Measurements from ENCODE around the gene SLC11A1.

The SLC11A1 gene, protein sequence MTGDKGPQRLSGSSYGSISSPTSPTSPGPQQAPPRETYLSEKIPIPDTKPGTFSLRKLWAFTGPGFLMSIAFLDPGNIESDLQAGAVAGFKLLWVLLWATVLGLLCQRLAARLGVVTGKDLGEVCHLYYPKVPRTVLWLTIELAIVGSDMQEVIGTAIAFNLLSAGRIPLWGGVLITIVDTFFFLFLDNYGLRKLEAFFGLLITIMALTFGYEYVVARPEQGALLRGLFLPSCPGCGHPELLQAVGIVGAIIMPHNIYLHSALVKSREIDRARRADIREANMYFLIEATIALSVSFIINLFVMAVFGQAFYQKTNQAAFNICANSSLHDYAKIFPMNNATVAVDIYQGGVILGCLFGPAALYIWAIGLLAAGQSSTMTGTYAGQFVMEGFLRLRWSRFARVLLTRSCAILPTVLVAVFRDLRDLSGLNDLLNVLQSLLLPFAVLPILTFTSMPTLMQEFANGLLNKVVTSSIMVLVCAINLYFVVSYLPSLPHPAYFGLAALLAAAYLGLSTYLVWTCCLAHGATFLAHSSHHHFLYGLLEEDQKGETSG

GRCh38 chr2:218381916-218382366 is at the start of gene SLC11A1:
TSS of gene SLC11A1 (plus strand) at chr2:218382273. CDS start at chr2:218382369, 96 bp downstream.
- DNase-seq: no peak

- DNase-seq: no peak
Observed at GRCh38 chr2:218332288-218332687, 49.8 kb upstream of the SLC11A1 start.

GRCh38 chr2:218332920-218333645 is 49.0 kb upstream of the SLC11A1 start:
- DNase-seq: no peak

GRCh38 chr2:218334531-218334930 is 47.5 kb upstream of the SLC11A1 start:
- DNase-seq: no peak

DNA sequence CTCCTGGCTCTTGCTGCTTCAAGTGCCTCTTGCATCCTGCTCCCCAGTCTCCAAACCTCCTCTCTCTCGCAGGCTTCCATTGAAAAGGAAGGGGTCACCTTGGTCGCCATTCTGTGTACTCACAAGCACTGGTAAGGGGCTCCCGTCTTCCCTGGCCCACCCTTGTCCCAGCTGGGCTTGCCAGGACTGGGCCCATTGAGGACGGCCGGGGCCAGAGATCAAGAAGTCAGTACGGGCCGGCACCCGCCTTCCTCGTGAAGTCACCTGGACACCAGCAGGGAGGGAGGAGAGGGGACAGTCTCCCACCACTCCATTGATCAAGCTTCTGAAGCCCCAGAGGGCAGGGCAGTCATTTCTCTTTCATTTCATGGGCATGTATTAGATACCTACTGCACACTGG is 41.4 kb upstream of the SLC11A1 start:
- DNase-seq: no peak

DNA sequence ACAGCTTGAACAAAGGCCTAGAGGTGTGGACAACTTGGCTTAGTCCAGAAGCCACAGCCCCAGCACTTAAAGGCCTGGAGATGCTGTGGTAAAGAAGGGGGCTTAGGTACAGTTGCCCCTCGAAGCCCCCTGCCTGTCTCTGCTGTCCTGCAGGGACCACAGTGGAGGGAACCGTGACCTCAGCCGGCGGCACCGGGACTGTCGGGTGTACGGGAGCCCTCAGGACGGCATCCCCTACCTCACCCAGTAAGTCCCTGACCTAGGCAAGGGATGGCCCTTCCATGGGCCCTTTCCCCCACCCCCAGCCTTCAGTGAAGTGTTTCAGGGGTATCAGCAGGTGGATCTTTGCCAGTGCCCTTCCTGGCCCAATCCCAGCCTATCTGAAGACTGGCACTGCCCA is 40.7 kb upstream of the SLC11A1 start:
- no peak for DNase-seq

- no peak for DNase-seq
Observed at GRCh38 chr2:218342837-218343236, 39.2 kb upstream of the SLC11A1 start.

DNA sequence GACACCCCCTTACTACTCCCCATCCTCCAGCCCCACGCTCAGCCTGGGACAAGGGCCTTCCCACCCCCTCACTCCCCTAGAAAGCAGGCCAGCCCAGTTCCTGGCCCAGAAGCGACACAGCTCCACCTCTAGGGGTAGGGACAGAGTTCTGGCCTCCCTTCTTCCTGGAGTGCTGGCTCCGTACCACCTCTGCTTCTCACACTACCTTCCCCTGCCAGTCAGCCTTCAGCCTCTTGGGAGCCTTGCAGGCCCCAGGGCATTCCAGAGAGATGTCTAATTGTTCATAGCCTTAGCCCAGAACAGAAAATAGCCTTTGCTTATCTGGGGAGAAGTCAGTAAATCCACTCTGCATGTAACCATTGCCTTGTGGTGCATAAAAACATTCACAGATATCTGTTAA is 38.5 kb upstream of the SLC11A1 start:
- no peak for DNase-seq

DNA sequence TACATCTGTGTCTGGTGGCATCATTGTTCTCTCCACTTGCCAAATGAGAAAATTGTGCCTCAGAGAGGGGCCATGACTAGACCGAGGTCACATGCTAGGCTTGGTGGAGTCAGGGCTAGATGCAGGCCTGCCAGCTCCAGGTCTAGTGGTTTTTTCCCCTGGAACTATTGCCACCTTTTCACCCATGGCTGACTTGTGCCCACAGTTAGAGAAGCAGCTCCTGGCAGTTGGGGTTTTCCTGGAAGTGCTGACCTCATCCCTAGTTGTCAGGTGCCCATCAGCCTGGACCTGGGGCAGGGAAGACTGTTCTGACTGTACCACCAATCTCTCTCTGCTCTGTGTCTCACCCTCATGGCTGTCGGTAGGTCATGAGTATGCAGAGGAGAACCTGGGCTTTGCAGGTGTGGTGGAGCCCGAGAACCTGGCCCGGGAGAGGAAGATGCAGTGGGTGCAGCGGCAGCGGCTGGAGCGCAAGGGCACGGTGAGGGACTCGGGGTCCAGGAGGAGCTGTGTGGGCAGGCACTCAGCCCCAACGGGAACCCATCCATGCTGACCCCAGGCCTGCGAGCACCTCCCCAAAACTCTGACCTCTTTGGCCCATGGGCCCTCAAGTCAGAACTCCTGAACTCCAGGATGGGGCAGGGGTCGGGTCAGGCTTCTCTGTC is 37.9 kb upstream of the SLC11A1 start:
- no peak for DNase-seq

- DNase-seq: no peak
Observed at GRCh38 chr2:218344755-218345417, 37.2 kb upstream of the SLC11A1 start.

DNA sequence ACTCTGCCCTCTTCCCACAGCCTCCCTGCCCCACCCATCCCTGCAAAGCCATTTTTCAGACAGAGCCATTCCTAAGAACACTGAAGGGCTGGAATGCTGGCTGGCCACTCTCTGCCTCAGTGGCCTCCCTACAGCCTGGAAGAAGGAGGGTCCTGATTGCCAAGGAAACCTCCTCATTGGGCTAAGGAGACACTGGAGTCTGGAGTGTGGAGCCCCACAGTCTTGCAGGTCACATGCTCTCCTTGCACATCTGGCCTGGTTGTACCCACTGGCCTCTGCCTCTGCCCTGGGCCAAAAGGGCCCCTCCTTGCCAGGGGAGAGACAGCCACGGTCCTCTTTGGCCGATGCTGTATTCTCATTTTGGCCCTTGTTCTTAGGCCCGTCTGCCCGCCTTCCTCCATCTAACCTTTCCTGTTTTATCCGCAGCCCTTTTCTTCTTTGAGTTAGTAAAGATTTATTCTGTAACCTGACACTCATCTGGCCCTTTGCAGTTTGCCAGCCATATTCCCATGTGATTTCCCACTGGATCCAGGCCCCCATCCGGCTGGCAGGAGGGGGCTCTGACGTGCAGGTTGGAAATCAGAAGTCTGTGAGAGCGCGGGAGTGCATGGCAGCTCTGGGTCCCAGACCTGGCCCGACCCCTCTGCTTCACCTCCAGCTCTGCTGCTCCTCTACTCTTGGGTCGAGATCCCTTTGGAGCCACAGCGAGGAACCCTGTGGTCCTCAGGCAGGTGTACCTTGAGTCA is 36.4 kb upstream of the SLC11A1 start:
- no peak for DNase-seq

- no peak for DNase-seq
Observed at GRCh38 chr2:218347172-218347571, 34.9 kb upstream of the SLC11A1 start.

- DNase-seq: no peak
Observed at GRCh38 chr2:218354045-218354444, 28.0 kb upstream of the SLC11A1 start.

DNA sequence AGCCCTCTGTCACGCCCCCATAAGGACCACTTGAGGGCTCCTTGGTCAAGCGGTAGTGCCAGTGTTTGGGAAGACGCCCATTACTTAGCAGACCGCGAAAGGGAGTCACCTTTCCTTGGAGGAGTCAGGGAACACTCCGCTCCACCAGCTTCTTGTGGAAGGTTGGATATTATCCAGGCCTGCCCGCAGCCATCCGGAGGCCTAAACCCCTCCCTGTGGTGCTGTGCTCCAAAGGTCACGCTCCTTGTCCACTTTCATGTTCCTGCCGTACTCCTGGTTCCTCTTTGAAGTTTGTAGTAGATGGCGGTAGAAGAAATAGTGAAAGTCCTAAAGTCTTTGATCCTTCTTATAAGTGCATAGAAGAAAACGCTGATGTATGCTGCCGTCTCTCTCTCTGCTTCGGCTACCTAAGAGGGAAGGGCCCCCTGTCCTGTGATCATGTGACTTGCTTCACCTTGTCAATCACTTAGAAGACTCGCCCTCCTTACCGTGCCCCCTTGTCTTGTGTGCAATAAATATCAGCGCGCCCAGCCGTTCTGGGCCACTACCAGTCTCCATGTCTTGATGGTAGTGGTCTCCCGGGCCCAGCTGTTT is 27.1 kb upstream of the SLC11A1 start:
- DNase-seq: no peak

GRCh38 chr2:218357236-218358177 is 24.6 kb upstream of the SLC11A1 start:
- DNase-seq: no peak

- DNase-seq: no peak
Observed at GRCh38 chr2:218360453-218360852, 21.6 kb upstream of the SLC11A1 start.

DNA sequence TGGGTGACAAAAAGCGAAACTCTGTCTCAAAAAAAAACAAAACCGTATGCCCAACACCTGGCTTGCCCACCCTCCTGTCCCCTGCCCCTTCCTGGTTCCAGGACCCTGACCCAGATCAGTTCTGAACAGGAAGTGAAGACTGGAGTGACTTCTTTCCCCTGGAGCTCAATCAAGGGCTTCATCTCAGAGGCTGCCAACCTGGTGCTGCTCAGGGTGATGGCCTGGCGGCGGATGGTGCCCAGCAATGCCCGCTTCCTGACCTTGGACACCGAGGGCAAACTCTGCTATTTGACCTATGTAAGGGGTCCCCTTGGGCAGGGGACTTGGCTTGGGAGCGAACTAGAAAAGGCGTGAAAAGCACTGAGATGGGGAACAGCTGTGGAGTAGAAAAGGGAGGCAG is 19.5 kb upstream of the SLC11A1 start:
- no peak for DNase-seq

- DNase-seq: no peak
Observed at GRCh38 chr2:218363736-218364135, 18.3 kb upstream of the SLC11A1 start.

GRCh38 chr2:218364196-218364595 is 17.9 kb upstream of the SLC11A1 start:
- DNase-seq: no peak

GRCh38 chr2:218366621-218367414 is 15.3 kb upstream of the SLC11A1 start:
- DNase-seq: no peak
